ENCODE measurements around the gene INAVA.

Gene INAVA

GRCh38 chr1:200889571-200889970 lies 5.1 kb upstream of the INAVA start:
- H3K27me3 ChIP-seq (replicated peaks; ENCODE audit: control insufficient read depth, insufficient read depth, low read length, poor library complexity, severe bottlenecking): no peaks in the 10 kb centered on the region
- no peak for DNase-seq
- no peaks in the 10 kb centered on the region for H3K36me3 ChIP-seq (ENCODE audit: control insufficient read depth, insufficient read depth, low read length)
- H3K27ac ChIP-seq (ENCODE audit: insufficient read depth, low read length, poor library complexity, severe bottlenecking): no peak overlapping the region
- no peak overlapping the region for H3K4me3 ChIP-seq (ENCODE audit: insufficient read depth, low read depth, low read length, poor library complexity, severe bottlenecking)
- H3K4me1 ChIP-seq (ENCODE audit: control insufficient read depth, insufficient read depth, low read length, poor library complexity, severe bottlenecking): peaks cover 38% of the 10 kb centered on the region
- H3K9me3 ChIP-seq (ENCODE audit: control insufficient read depth, low read length): no peaks in the 10 kb centered on the region

GRCh38 chr1:200890027-200890426 lies 4.7 kb upstream of the INAVA start:
- peaks cover 38% of the 10 kb centered on the region for H3K4me1 ChIP-seq (ENCODE audit: control insufficient read depth, insufficient read depth, low read length, poor library complexity, severe bottlenecking)
- no peak overlapping the region for H3K4me3 ChIP-seq (ENCODE audit: insufficient read depth, low read depth, low read length, poor library complexity, severe bottlenecking)
- H3K27ac ChIP-seq (ENCODE audit: insufficient read depth, low read length, poor library complexity, severe bottlenecking): no peak overlapping the region
- H3K9me3 ChIP-seq (ENCODE audit: control insufficient read depth, low read length): no peaks in the 10 kb centered on the region
- H3K27me3 ChIP-seq (replicated peaks; ENCODE audit: control insufficient read depth, insufficient read depth, low read length, poor library complexity, severe bottlenecking): no peaks in the 10 kb centered on the region
- no peak for DNase-seq
- no peaks in the 10 kb centered on the region for H3K36me3 ChIP-seq (ENCODE audit: control insufficient read depth, insufficient read depth, low read length)

GRCh38 chr1:200890818-200891773 lies 3.6 kb upstream of the INAVA start:
- Histone ChIP-seq H3K27me3 (replicated peaks; ENCODE audit: control insufficient read depth, insufficient read depth, low read length, poor library complexity, severe bottlenecking) (no peaks in the 10 kb centered on the region), H3K4me3 (ENCODE audit: insufficient read depth, low read depth, low read length, poor library complexity, severe bottlenecking) (peak overlapping the region; percentile 69), H3K36me3 (ENCODE audit: control insufficient read depth, insufficient read depth, low read length) (no peaks in the 10 kb centered on the region), H3K4me1 (ENCODE audit: control insufficient read depth, insufficient read depth, low read length, poor library complexity, severe bottlenecking) (peaks cover 38% of the 10 kb centered on the region), H3K27ac (ENCODE audit: insufficient read depth, low read length, poor library complexity, severe bottlenecking) (peak overlapping the region; percentile 22), H3K9me3 (ENCODE audit: control insufficient read depth, low read length) (no peaks in the 10 kb centered on the region)
- no peak for DNase-seq

GRCh38 chr1:200891774-200892157 lies 2.9 kb upstream of the INAVA start:
- H3K36me3 ChIP-seq (ENCODE audit: control insufficient read depth, insufficient read depth, low read length): no peaks in the 10 kb centered on the region
- H3K9me3 ChIP-seq (ENCODE audit: control insufficient read depth, low read length): no peaks in the 10 kb centered on the region
- no peak overlapping the region for H3K27ac ChIP-seq (ENCODE audit: insufficient read depth, low read length, poor library complexity, severe bottlenecking)
- H3K4me3 ChIP-seq (ENCODE audit: insufficient read depth, low read depth, low read length, poor library complexity, severe bottlenecking): peak overlapping the region; percentile 69
- no peaks in the 10 kb centered on the region for H3K27me3 ChIP-seq (replicated peaks; ENCODE audit: control insufficient read depth, insufficient read depth, low read length, poor library complexity, severe bottlenecking)
- no peak for DNase-seq
- H3K4me1 ChIP-seq (ENCODE audit: control insufficient read depth, insufficient read depth, low read length, poor library complexity, severe bottlenecking): peaks cover 38% of the 10 kb centered on the region

GRCh38 chr1:200892546-200892945 lies 2.2 kb upstream of the INAVA start:
- no peak overlapping the region for H3K27ac ChIP-seq (ENCODE audit: insufficient read depth, low read length, poor library complexity, severe bottlenecking)
- no peaks in the 10 kb centered on the region for H3K27me3 ChIP-seq (replicated peaks; ENCODE audit: control insufficient read depth, insufficient read depth, low read length, poor library complexity, severe bottlenecking)
- H3K4me1 ChIP-seq (ENCODE audit: control insufficient read depth, insufficient read depth, low read length, poor library complexity, severe bottlenecking): peaks cover 38% of the 10 kb centered on the region
- no peaks in the 10 kb centered on the region for H3K36me3 ChIP-seq (ENCODE audit: control insufficient read depth, insufficient read depth, low read length)
- H3K9me3 ChIP-seq (ENCODE audit: control insufficient read depth, low read length): no peaks in the 10 kb centered on the region
- DNase-seq: no peak
- H3K4me3 ChIP-seq (ENCODE audit: insufficient read depth, low read depth, low read length, poor library complexity, severe bottlenecking): no peak overlapping the region

GRCh38 chr1:200892958-200893357 lies 1.7 kb upstream of the INAVA start:
- no peak overlapping the region for H3K4me3 ChIP-seq (ENCODE audit: insufficient read depth, low read depth, low read length, poor library complexity, severe bottlenecking)
- H3K27me3 ChIP-seq (replicated peaks; ENCODE audit: control insufficient read depth, insufficient read depth, low read length, poor library complexity, severe bottlenecking): no peaks in the 10 kb centered on the region
- peaks cover 35% of the 10 kb centered on the region for H3K4me1 ChIP-seq (ENCODE audit: control insufficient read depth, insufficient read depth, low read length, poor library complexity, severe bottlenecking)
- no peak for DNase-seq
- no peaks in the 10 kb centered on the region for H3K36me3 ChIP-seq (ENCODE audit: control insufficient read depth, insufficient read depth, low read length)
- H3K27ac ChIP-seq (ENCODE audit: insufficient read depth, low read length, poor library complexity, severe bottlenecking): no peak overlapping the region
- H3K9me3 ChIP-seq (ENCODE audit: control insufficient read depth, low read length): no peaks in the 10 kb centered on the region

- no peaks in the 10 kb centered on the region for H3K9me3 ChIP-seq (ENCODE audit: control insufficient read depth, low read length)
- no peaks in the 10 kb centered on the region for H3K36me3 ChIP-seq (ENCODE audit: control insufficient read depth, insufficient read depth, low read length)
- no peaks in the 10 kb centered on the region for H3K27me3 ChIP-seq (replicated peaks; ENCODE audit: control insufficient read depth, insufficient read depth, low read length, poor library complexity, severe bottlenecking)
- no peak for DNase-seq
- H3K4me3 ChIP-seq (ENCODE audit: insufficient read depth, low read depth, low read length, poor library complexity, severe bottlenecking): no peak overlapping the region
- no peak overlapping the region for H3K27ac ChIP-seq (ENCODE audit: insufficient read depth, low read length, poor library complexity, severe bottlenecking)
- peaks cover 30% of the 10 kb centered on the region for H3K4me1 ChIP-seq (ENCODE audit: control insufficient read depth, insufficient read depth, low read length, poor library complexity, severe bottlenecking)
These were observed 1.2 kb upstream of the INAVA start for GRCh38 chr1:200893411-200893901.

- H3K4me3 ChIP-seq (ENCODE audit: insufficient read depth, low read depth, low read length, poor library complexity, severe bottlenecking): no peak overlapping the region
- no peaks in the 10 kb centered on the region for H3K27me3 ChIP-seq (replicated peaks; ENCODE audit: control insufficient read depth, insufficient read depth, low read length, poor library complexity, severe bottlenecking)
- H3K27ac ChIP-seq (ENCODE audit: insufficient read depth, low read length, poor library complexity, severe bottlenecking): no peak overlapping the region
- H3K4me1 ChIP-seq (ENCODE audit: control insufficient read depth, insufficient read depth, low read length, poor library complexity, severe bottlenecking): peaks cover 16% of the 10 kb centered on the region
- DNase-seq: no peak
- H3K36me3 ChIP-seq (ENCODE audit: control insufficient read depth, insufficient read depth, low read length): no peaks in the 10 kb centered on the region
- no peaks in the 10 kb centered on the region for H3K9me3 ChIP-seq (ENCODE audit: control insufficient read depth, low read length)
These were observed 716 bp downstream of the INAVA start for GRCh38 chr1:200895443-200895789.

GRCh38 chr1:200895801-200896530 lies 1.3 kb downstream of the INAVA start:
- no peaks in the 10 kb centered on the region for H3K9me3 ChIP-seq (ENCODE audit: control insufficient read depth, low read length)
- no peak for DNase-seq
- no peaks in the 10 kb centered on the region for H3K27me3 ChIP-seq (replicated peaks; ENCODE audit: control insufficient read depth, insufficient read depth, low read length, poor library complexity, severe bottlenecking)
- H3K4me3 ChIP-seq (ENCODE audit: insufficient read depth, low read depth, low read length, poor library complexity, severe bottlenecking): no peak overlapping the region
- H3K4me1 ChIP-seq (ENCODE audit: control insufficient read depth, insufficient read depth, low read length, poor library complexity, severe bottlenecking): peaks cover 11% of the 10 kb centered on the region
- H3K27ac ChIP-seq (ENCODE audit: insufficient read depth, low read length, poor library complexity, severe bottlenecking): no peak overlapping the region
- no peaks in the 10 kb centered on the region for H3K36me3 ChIP-seq (ENCODE audit: control insufficient read depth, insufficient read depth, low read length)

Data from effector memory CD4-positive, alpha-beta T cell (primary cell).